ENCODE results near the gene PEX19.

PEX19 gene

GRCh38 chr1:160237558-160237957 lies 47.4 kb downstream of the PEX19 start:
- DNase-seq: no peak

- no peak for DNase-seq
Observed at GRCh38 chr1:160236806-160237205, 48.1 kb downstream of the PEX19 start.

- DNase-seq: no peak
Observed at GRCh38 chr1:160232911-160233310, 52.0 kb downstream of the PEX19 start.

GRCh38 chr1:160228431-160228830 lies 56.5 kb downstream of the PEX19 start:
- no peak for DNase-seq

- no peak for DNase-seq
Observed at GRCh38 chr1:160227561-160227960, 57.4 kb downstream of the PEX19 start.

- DNase-seq: no peak
Observed at GRCh38 chr1:160227034-160227433, 57.9 kb downstream of the PEX19 start.

All from NCI-H1105 treated with DMSO at 0.1 percent for 48 hours (cell line).